LoVo (cell line): ENCODE data around the gene LIMS3.
"Not testable (repeated sequence)": the region's sequence is repeated elsewhere in the genome, so short reads cannot be mapped to it uniquely, and the experiment has no call there.

ENCODE experiments used
- DNase-seq: peaks from one replicate; pipeline ENCODE4 v3.0.0-alpha.2; 2016; ENCODE audit warnings: low spot score

The LIMS3 gene

GRCh38 chr2:109898462-109899336 lies at the start of gene LIMS3:
Gene LIMS3 (plus strand): TSS chr2:109898688. CDS start chr2:109898729, 41 bp downstream.
- not testable (repeated sequence) for DNase-seq

- DNase-seq = not testable (repeated sequence)
Measured at GRCh38 chr2:109871129-109871751, 27.2 kb upstream of the LIMS3 start.

GRCh38 chr2:109876625-109877024 lies 21.9 kb upstream of the LIMS3 start:
- not testable (repeated sequence) for DNase-seq

DNA sequence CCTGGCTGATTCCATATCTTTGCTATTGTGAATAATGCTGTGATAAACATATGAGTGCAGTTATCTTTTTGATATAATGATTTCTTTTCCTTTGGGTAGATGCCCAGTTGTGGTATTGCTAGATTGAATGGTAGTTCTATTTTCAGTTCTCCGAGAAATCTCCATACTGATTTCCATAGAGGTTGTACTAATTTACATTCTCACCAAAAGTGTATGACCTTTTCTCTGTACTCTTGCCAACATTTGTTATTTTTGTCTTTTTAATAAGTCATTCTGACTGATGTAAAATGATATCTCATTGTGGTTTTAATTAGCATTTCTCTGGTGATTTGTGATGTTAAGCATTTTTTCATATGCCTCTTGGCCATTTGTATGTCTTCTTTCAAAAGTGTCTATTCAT lies 16.4 kb upstream of the LIMS3 start:
- not testable (repeated sequence) for DNase-seq

DNA sequence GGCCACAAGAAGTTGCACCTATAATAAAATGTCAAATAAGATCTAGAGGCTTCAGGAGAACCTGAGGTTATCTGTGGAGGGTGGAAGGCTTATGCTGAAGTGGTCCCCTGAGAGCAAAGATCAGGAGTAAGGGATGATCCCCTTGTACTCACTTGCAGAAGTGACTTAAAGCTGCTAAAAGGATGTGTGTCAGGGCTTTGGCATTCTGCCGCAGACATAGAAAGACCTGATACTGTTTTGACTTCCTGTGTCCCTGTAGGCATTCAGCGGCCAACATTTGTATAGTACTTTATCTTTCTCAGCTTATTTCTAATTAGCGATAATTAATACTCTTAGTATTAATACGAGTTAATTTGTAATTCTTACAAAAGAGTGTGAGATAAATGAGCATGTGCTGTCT lies 10.1 kb upstream of the LIMS3 start:
- not testable (repeated sequence) for DNase-seq

- not testable (repeated sequence) for DNase-seq
Measured at GRCh38 chr2:109889909-109890308, 8.6 kb upstream of the LIMS3 start.

DNA sequence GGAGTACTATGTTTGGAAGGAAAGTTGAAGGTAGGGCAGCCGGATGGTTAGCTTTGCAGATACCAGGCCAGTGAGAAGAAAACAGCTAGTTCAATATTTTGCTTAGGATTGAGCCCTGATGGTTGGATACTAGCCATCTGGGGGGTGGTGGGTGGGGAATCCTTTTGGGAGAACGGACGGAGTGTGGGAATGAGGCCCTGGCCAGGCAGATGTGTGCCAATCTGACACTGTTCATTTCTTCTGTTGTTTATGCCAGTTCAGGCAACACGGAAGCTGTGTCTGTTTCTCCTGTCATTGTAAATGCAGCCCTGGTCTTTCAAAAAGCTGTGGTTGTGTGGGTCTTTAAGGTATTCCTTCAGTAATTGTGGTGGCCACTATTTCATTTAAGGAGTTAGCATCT lies 7.5 kb upstream of the LIMS3 start:
- DNase-seq = not testable (repeated sequence)

GRCh38 chr2:109893736-109894135 lies 4.8 kb upstream of the LIMS3 start:
- not testable (repeated sequence) for DNase-seq

DNA sequence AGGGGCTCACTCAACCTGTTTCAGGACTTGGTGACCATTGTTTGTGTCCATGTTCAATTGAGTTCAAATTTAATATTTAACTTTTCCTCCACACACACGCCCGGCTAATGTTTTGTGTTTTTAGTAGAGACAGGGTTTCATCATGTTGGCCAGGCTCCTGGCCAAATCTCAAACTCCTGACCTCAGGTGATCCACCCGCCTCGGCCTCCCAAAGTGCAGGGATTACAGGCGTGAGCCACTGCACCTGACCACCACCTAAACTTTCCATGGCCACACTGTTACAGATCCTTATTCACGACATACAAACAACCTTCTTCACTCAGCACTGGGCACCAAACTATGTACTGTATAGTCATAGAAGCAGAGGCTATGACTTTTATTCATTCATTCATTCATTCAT lies 4.3 kb upstream of the LIMS3 start:
- DNase-seq = not testable (repeated sequence)

- not testable (repeated sequence) for DNase-seq
Measured at GRCh38 chr2:109895090-109895869, 3.2 kb upstream of the LIMS3 start.

- not testable (repeated sequence) for DNase-seq
Measured at GRCh38 chr2:109896212-109896611, 2.3 kb upstream of the LIMS3 start.

- not testable (repeated sequence) for DNase-seq
Measured at GRCh38 chr2:109897769-109898461, 573 bp upstream of the LIMS3 start.

- DNase-seq = not testable (repeated sequence)
Measured at GRCh38 chr2:109905796-109906195, 7.3 kb downstream of the LIMS3 start.

DNA sequence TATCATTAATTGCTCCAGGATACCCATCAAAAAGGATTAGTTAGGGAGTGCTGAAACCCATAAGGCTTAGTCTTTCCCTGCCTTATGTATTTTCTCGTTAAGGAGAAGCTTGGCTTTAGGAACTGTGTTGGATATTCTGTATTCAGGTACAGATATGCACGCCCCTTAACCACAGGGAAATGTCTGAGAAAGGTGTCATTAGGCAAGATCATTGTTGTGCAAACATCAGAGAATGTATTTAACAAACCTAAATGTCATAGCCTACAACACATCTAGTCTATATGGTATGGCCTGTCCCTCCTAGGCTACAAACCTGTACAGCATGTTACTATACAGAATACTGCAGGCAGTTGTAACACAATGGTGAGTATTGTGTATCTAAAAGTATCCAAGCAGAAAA lies 10.1 kb downstream of the LIMS3 start:
- not testable (repeated sequence) for DNase-seq

- not testable (repeated sequence) for DNase-seq
Measured at GRCh38 chr2:109910789-109911188, 12.3 kb downstream of the LIMS3 start.

DNA sequence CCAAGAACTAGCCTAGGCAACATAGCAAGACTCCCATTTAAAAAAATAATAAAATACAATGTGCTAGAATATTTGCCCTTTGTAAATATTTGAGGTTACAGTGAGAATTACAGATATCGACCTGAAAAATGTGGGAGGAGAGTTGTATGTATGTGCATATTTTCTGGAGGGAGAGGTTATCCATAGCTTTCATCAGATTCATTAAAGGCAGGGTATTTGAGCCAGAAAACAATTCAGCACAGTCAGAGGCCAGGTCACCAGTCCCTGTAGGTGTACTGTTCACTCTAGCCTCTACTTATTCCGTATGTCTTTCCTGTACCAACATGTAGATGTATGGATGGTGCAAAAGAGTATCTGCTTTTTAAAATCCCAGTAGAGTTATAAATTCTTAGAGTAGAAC lies 15.4 kb downstream of the LIMS3 start:
- not testable (repeated sequence) for DNase-seq

DNA sequence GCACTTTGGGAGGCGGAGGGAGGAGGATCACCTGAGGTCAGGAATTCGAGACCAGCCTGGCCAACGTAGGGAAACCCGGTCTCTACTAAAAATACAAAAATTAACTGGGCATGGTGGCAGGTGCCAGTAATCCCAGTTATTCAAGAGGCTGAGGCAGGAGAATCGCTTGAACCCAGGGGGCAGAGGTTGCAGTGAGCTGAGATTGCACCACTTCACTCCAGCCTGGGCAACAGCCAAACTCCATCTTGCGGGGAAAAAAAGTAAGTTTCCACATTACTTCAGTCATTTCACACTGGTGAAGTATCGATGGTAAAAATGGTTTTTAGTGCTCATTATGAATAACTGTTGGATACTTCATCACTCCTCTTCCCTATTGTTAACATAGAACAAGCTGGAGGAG lies 16.1 kb downstream of the LIMS3 start:
- not testable (repeated sequence) for DNase-seq

DNA sequence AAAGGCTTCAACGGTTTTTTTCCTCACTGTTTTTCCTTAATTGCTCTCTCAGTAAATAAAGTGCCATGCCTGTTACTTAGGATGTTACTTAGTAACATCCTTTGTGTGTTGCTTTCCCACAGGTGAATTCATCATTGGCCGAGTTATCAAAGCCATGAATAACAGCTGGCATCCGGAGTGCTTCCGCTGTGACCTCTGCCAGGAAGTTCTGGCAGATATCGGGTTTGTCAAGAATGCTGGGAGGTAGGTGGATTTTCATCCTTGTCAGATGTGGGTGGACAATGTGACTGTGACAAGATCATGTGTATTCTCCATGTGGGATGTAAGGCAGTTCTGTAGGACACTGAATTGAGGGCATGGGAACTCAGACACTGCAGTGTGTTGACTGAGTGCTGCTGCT lies 17.3 kb downstream of the LIMS3 start:
- not testable (repeated sequence) for DNase-seq

DNA sequence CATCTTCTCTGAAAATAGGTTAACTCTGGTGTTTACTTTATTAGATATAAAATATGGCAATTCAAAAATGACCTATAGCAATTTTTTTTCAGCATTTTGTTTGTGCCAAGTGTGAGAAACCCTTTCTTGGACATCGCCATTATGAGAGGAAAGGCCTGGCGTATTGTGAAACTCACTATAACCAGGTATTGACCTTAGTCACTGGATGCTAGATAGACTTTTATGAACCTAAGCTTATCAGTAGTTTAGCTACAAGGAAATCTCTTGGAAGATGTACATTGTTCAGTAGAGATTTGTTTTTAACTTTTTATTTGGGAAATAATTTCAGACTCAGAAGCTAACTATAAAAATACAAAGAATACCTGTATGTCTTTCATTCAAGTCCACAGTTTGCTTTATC lies 21.7 kb downstream of the LIMS3 start:
- not testable (repeated sequence) for DNase-seq

DNA sequence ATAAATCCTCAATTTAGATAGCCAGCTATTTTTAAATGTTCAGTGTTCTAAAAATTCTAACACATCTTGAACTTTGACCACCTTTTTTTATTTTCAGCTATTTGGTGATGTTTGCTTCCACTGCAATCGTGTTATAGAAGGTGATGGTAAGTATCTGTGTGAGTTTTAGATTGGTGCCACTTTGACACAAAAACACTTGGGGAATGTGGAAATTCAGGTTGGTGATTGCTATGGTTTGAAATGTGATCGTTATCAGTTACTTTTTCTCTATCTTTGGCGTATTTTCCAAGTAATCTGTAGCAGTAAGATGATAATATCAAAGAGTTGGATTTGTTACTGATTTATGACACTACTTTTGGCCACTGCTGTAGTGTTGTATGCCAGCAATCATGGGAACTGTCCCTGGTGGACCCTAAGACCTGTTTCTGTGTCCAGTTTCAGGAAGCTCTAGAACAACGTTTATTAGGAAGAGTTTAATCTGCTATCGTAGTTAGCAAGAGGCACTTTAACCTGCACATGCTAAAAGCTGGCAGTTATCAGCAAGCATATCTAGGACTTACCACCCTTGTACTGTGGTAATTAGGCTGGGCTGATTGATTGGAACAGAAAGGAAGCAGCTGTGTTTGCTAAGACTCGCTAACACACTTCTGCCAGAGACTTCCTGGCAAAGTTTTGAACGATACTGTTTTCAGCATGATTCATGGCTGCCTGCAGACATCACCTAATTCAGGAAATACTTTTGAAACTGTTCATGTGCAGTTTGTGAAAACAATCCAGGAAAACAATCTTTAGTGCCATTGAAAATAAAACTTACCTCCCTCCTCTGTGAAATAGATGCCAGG lies 23.3 kb downstream of the LIMS3 start:
- DNase-seq = not testable (repeated sequence)

- DNase-seq = not testable (repeated sequence)
Measured at GRCh38 chr2:109924481-109924880, 26.0 kb downstream of the LIMS3 start.
